Central memory CD4-positive, alpha-beta T cell (primary cell): ENCODE results near the gene AIFM3.
"Not testable (repeated sequence)": the region's sequence is repeated elsewhere in the genome, so short reads cannot be mapped to it uniquely, and the experiment has no call there.

Source experiments
- DNase-seq: peaks from one replicate; pipeline ENCODE4 v3.0.0; 2022

AIFM3 gene

GRCh38 chr22:20940904-20941385, 26.1 kb upstream of the AIFM3 start:
- no peak for DNase-seq

DNA sequence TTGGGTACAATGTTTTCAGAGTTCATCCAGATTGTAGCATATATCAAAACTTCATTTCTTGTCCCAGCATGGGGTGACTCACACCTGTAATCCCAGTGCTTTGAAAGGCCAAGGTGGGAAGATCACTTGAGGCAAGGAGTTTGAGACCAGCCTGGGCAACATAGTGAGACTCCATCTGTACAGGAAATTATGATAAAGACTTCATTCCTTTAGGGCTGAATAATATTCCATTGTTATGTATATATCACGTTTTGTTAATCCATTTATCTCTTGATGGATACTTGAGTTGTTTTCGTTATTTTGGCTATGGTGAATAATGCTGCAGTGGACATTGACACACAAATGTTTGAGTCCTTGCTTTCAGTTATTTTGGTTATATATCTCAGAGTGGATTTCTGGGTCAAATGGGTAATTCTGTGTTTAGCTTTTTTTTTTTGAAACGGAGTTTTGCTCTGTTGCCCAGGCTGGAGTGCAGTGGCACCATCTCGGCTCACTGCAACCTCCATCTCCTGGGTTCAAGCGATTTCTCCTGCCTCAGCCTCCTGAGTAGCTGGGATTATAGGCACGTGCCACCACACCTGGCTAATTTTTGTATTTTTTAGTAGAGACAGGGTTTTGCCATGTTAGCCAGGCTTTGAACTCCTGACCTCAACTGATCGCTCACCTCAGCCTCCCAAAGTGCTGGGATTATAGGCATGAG, 24.7 kb upstream of the AIFM3 start:
- DNase-seq = not testable (repeated sequence)

DNA sequence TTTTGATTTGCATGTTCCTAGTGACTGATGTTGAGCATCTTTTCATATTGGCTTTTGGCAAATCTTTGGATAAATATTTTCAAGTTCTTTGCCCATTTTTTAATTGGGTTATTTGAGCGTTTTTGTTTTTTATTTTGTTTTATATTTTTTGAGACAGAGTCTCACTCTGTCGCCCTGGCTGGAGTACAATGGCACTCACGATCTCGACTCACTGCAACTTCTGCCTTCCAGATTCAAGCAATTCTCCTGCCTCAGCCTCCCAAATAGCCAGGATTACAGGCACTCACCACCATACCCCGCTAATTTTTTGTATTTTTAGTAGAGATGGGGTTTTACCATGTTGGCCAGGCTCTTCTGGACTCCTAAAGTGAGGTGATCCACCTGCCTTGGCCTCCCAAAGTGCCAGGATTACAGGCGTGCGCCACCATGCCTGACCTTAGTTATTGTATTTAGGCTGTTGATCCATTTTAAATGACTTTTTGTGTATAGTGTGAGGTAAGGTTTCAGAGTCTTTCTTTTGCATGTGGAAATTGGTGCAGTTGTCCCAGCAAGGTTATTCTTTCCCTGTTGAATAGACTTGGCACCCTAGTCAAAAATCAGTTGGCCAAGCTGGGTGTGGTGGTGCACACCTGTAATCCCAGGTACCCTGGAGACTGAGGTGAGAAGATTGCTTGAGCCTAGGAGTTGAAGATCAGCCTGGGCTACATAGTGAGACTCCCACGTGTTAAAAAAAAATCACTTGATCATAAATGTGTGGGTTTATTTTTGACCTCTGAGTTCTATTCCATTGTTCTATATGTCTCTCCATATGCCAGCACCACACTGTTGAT, 23.7 kb upstream of the AIFM3 start:
- no peak for DNase-seq

- DNase-seq = no peak
Observed at GRCh38 chr22:20944042-20944441, 23.0 kb upstream of the AIFM3 start.

GRCh38 chr22:20945578-20945934, 21.5 kb upstream of the AIFM3 start:
- no peak for DNase-seq

GRCh38 chr22:20946080-20946986, 20.7 kb upstream of the AIFM3 start:
- DNase-seq = no peak

- no peak for DNase-seq
Observed at GRCh38 chr22:20946991-20947390, 20.1 kb upstream of the AIFM3 start.

GRCh38 chr22:20948450-20948849, 18.6 kb upstream of the AIFM3 start:
- no peak for DNase-seq

DNA sequence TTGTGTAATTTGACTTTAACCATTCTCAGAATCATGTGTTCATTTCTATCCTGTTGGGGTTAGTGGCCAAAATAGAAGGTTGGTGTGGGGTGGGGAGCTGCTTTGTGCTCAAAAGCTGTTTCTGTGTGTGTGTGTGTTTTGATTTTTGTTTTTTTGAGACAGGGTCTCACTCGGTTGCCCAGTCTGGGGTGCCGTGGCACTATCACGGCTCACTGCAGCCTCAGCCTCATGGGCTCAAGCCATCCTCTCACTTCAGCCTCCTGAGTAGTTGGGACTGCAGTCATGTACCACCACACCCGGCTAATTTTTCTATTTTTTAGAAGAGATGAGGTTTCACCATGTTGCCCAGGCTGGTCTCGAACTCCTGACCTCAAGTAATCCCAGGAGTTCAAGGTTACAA, 18.1 kb upstream of the AIFM3 start:
- no peak for DNase-seq

- DNase-seq = no peak
Observed at GRCh38 chr22:20949698-20950183, 17.3 kb upstream of the AIFM3 start.

- DNase-seq = no peak
Observed at GRCh38 chr22:20951151-20951931, 15.7 kb upstream of the AIFM3 start.

- no peak for DNase-seq
Observed at GRCh38 chr22:20951932-20952380, 15.1 kb upstream of the AIFM3 start.

DNA sequence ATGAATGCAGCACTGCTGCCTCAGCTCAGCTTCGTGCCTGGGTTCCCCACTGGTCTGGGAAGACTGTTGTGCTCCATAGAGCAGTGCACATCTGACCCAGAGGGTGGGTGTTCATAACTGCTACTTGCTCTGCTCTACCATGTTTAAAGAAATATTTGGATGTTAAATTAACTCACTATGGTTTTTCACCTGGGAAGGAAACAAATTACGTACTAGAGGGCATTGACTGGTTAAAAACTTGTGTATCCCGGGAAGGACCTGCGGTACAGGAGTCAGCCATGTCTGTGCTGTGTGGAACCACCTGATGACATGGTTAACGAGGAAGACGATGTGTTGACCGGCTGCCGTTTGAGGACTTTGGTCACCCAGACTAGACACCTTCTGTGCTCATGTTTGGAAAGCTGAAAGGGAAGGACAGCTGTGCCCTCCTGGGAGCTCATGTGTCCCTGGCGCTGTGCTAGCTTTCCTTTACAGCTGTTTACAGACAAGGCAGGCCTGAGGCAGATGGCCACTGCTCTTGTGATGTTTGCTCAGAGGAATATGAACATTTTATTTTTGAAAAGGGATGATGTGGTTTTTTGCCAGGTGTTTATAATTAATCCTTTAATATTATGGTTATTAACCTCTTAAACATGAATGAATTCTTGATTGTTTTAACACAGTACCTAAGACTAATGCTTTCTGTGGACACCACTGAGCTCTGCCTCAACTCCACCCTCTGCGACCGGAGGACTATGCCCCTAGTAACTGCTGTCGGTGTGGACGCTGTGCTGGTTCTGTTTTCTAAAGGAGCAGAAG, 14.3 kb upstream of the AIFM3 start:
- no peak for DNase-seq

- no peak for DNase-seq
Observed at GRCh38 chr22:20953342-20953608, 13.8 kb upstream of the AIFM3 start.

DNA sequence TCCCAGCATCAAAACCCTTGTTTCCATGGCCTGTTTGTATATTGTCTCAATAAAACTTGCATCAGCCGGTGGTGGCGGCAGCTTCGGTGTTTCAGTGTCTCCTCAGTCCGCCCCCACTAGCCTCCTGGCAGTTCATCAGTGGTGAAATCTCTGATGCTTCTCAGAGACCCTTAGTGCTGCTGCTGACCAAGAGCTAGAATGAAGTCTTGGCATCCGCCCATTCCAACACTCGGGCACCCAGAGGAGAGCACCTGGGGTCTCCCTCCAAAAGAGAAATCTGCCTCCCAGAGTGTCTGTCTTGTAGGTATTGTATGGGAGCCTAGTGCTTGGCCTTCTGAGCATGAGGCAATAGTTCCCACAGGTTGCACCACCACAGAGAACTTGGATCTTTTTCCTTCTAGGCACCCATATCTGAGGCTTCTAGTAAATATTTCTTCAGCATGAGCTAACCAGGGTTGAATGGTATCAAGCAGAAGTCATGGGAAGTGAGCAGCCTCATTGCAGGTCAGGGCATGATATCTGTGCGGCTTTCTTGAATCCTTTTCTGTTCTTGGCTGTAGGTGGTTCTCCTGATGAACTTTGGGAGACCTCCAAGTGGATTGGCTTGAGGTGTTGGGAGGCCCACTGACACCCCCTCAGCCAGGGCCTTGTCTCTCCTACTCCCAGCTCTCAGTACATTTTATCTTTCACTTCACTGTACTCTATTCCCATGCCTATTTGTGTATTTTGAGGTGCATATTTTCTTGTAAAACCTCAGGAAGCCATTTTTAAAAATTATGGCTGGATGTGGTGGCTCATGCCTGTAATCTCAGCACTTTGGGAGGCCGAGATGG, 13.2 kb upstream of the AIFM3 start:
- DNase-seq = no peak

- no peak for DNase-seq
Observed at GRCh38 chr22:20955548-20955947, 11.5 kb upstream of the AIFM3 start.

DNA sequence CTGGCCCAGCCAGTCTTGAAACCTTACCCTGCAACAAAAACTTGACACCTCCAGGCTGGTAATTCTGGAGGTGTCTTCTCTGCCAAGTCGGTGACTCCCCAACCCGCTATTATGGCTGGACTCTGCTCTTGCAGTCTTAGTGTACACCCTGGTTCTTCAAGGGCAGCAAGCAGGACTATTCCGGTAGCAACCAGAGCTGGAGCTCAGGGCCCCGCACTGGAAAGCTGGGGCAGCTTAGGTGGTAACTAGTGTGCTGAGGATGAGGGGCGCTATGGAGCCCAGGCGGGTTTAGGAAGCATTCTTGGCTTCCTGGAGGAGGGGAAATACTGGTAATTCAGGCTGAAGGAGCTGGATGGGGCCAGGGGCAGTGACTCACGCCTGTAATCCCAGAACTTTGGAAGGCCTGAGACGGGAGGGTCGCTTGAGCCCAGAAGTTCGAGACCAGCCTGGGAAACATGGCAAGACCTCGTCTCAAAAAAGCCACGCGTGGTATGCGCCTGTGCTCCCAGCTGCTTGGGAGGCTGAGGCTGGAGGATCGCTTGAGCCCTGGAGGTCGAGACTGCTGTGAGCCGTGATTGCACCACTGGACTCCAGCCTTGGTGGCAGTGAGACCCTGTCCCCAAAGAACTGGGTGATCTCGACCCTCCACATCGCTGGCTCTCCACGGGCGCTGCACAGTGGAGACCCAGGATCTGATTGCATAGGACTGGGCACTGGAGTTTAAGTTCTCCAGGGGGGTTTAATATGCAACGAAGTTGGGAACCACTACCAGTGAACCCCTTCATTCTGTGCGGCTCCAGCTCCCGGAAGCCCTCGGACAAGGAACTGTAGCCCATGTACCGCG, 10.6 kb upstream of the AIFM3 start:
- DNase-seq = no peak

GRCh38 chr22:20957102-20957682, 9.9 kb upstream of the AIFM3 start:
- no peak for DNase-seq
